Forelimb muscle (tissue), 1 donor: ENCODE data around the gene RIPOR3. TPM values are rescaled to one million over a fixed set of nuclear protein-coding genes. Genes with fewer than 3 reads are reported as not detected.
A peak's percentile ranks its signal among the peaks of the same experiment; 100 is the strongest.
"Not testable (repeated sequence)": the region's sequence is repeated elsewhere in the genome, so short reads cannot be mapped to it uniquely, and the experiment has no call there.

ENCODE experiments used
- DNase-seq: peaks from one replicate; pipeline ENCODE4 v3.0.0-alpha.2; 2013; ENCODE audit warnings: low read depth
- polyA plus RNA-seq: library from polyadenylated mRNA; unstranded; fragments of 120-200 nt; gene quantifications from one replicate; pipeline ENCODE4 v1.2.1, GENCODE V29; 2013; ENCODE audit not compliant: insufficient read length

The RIPOR3 gene
- polyA plus RNA-seq, 1 donor: 7.5 TPM

- DNase-seq: peak; percentile 95
These were observed 35.9 kb downstream of the RIPOR3 start for GRCh38 chr20:50655311-50655880.

GRCh38 chr20:50654904-50655303 lies 36.4 kb downstream of the RIPOR3 start:
- no peak for DNase-seq

GRCh38 chr20:50652702-50653294 lies 38.5 kb downstream of the RIPOR3 start:
- no peak for DNase-seq

- DNase-seq: no peak
These were observed 39.7 kb downstream of the RIPOR3 start for GRCh38 chr20:50651676-50652075.

- DNase-seq: no peak
These were observed 41.8 kb downstream of the RIPOR3 start for GRCh38 chr20:50649590-50649989.

GRCh38 chr20:50648651-50649050 lies 42.7 kb downstream of the RIPOR3 start:
- no peak for DNase-seq

GRCh38 chr20:50646483-50646996 lies 44.8 kb downstream of the RIPOR3 start:
- no peak for DNase-seq

- no peak for DNase-seq
These were observed 45.9 kb downstream of the RIPOR3 start for GRCh38 chr20:50645253-50646068.

GRCh38 chr20:50642288-50642803 lies 49.0 kb downstream of the RIPOR3 start:
- DNase-seq: no peak

GRCh38 chr20:50641625-50642287 lies 49.6 kb downstream of the RIPOR3 start:
- DNase-seq: not testable (repeated sequence)

- DNase-seq: not testable (repeated sequence)
These were observed 51.2 kb downstream of the RIPOR3 start for GRCh38 chr20:50639971-50640711.

GRCh38 chr20:50638015-50638847 lies 53.1 kb downstream of the RIPOR3 start:
- not testable (repeated sequence) for DNase-seq

- DNase-seq: no peak
These were observed 54.5 kb downstream of the RIPOR3 start for GRCh38 chr20:50636601-50637540.

GRCh38 chr20:50635676-50636600 lies 55.4 kb downstream of the RIPOR3 start:
- DNase-seq: peak; percentile 39

- no peak for DNase-seq
These were observed 56.3 kb downstream of the RIPOR3 start for GRCh38 chr20:50635014-50635557.

- no peak for DNase-seq
These were observed 57.2 kb downstream of the RIPOR3 start for GRCh38 chr20:50634191-50634590.

- DNase-seq: no peak
These were observed 58.0 kb downstream of the RIPOR3 start for GRCh38 chr20:50633361-50633760.

GRCh38 chr20:50632701-50633100 lies 58.6 kb downstream of the RIPOR3 start:
- no peak for DNase-seq
